GM12878 (cell line): Measurements from ENCODE around the gene SLCO3A1. TPM values are rescaled to one million over a fixed set of nuclear protein-coding genes. Genes with fewer than 3 reads are reported as not detected.

Experiments used
- ATAC-seq: fragments of 200-7000 bp; cut with Tn5 transposase; 3 replicates; pipeline ENCODE4 v1.9.1; 2020; ENCODE audit warnings: mild to moderate bottlenecking, moderate library complexity
- BruUV-seq: library from RNA; stranded (reverse); fragments of 400-500 nt; replicated peaks from 2 replicates; lab custom pipeline; 2021; lab: Mats Ljungman, UMichigan
- CTCF ChIA-PET: fragments of 300-600 bp; sonication (Branson Sonifier 250); formaldehyde crosslinking; extraction: SDS; loops from one replicate; lab custom pipeline; 2021; ENCODE audit warnings: inconsistent platforms; lab: Yijun Ruan, JAX
- POLR2A ChIA-PET: fragments of 350-600 bp; formaldehyde crosslinking; extraction: SDS; loops from one replicate; lab custom pipeline; 2021; ENCODE audit warnings: inconsistent platforms; lab: Charles Lee
- RAD21 ChIA-PET: fragments of 300-600 bp; sonication (Branson Sonifier 250); formaldehyde crosslinking; loops from one replicate; lab custom pipeline; 2023; ENCODE audit warnings: antibody characterized with exemption; ENCODE audit not compliant: unreplicated experiment; lab: Charles Lee
- SMC1A ChIA-PET: fragments of 300-600 bp; sonication (Branson Sonifier 250); formaldehyde crosslinking; loops from one replicate; lab custom pipeline; 2023; ENCODE audit not compliant: unreplicated experiment, uncharacterized antibody; lab: Charles Lee
- DNase-seq: peaks from one replicate; pipeline ENCODE4 v3.0.0-alpha.2; 2011; ENCODE audit warnings: low read depth, low spot score
- FAIRE-seq: peaks from 3 replicates; lab custom pipeline; 2011; peaks lifted over from hg19 to GRCh38; lab: Jason Lieb, UNC
- H2AFZ ChIP-seq: 2 replicates; pipeline ENCODE4 v1.6.0; 2011; ENCODE audit warnings: low read depth, low read length, control low read depth; ENCODE audit not compliant: control insufficient read depth
- H3K27ac ChIP-seq: 2 replicates; pipeline ENCODE4 v1.5.1; 2011; ENCODE audit warnings: control low read depth; ENCODE audit not compliant: control insufficient read depth, insufficient read depth
- H3K27me3 ChIP-seq, 2 experiments: replicated peaks in 1 of 2; 2 replicates each; pipeline versions ENCODE4 v1.6.0 to v1.6.1; 2011; ENCODE audit warnings: low read length in 1 of 2; ENCODE audit not compliant: control insufficient read depth in 2 of 2, insufficient read depth in 2 of 2
- H3K36me3 ChIP-seq, 2 experiments: 2 replicates each; pipeline ENCODE4 v1.5.1; 2011; ENCODE audit warnings: low read length in 1 of 2; ENCODE audit not compliant: control insufficient read depth in 2 of 2, insufficient read depth in 2 of 2
- H3K4me1 ChIP-seq: 2 replicates; pipeline ENCODE4 v1.6.1; 2011; ENCODE audit warnings: mild to moderate bottlenecking, low read length, moderate library complexity, mixed read lengths; ENCODE audit not compliant: control insufficient read depth, insufficient read depth
- H3K4me2 ChIP-seq: 2 replicates; pipeline ENCODE4 v1.6.0; 2011; ENCODE audit warnings: control low read depth; ENCODE audit not compliant: control insufficient read depth, insufficient read depth
- H3K4me3 ChIP-seq: fragments of 200-600 bp; sonication (generic); 2 replicates; pipeline ENCODE4 v1.5.1; 2016
- H3K79me2 ChIP-seq: 2 replicates; pipeline ENCODE4 v1.6.0; 2011; ENCODE audit warnings: low read length; ENCODE audit not compliant: control insufficient read depth, insufficient read depth
- H3K9ac ChIP-seq: 2 replicates; pipeline ENCODE4 v1.8.0; 2011; ENCODE audit warnings: low read length, control low read depth, mixed read lengths; ENCODE audit not compliant: control insufficient read depth, insufficient read depth
- H3K9me3 ChIP-seq: replicated peaks from 3 replicates; pipeline ENCODE4 v1.5.1; 2011; ENCODE audit warnings: mild to moderate bottlenecking, low read length; ENCODE audit not compliant: control insufficient read depth, insufficient read depth
- H4K20me1 ChIP-seq: 2 replicates; pipeline ENCODE4 v1.6.0; 2011; ENCODE audit not compliant: control insufficient read depth, insufficient read depth
- ATF2 ChIP-seq: IDR thresholded peaks from 2 replicates; pipeline ENCODE4 v1.6.1; 2012; ENCODE audit warnings: low read length, inconsistent platforms
- CHD4 ChIP-seq: fragments of 200-600 bp; sonication (generic); IDR thresholded peaks from 2 replicates; pipeline ENCODE4 v1.6.1; 2016; ENCODE audit warnings: mild to moderate bottlenecking
- FOXM1 ChIP-seq: IDR thresholded peaks from 2 replicates; pipeline ENCODE4 v1.6.1; 2012; ENCODE audit warnings: low read depth, mild to moderate bottlenecking, inconsistent platforms, low read length, moderate library complexity
- HSF1 ChIP-seq: fragments of 150-350 bp; IDR thresholded peaks from 2 replicates; pipeline ENCODE4 v1.6.1; 2014; ENCODE audit warnings: mild to moderate bottlenecking, low read depth, low read length
- MTA3 ChIP-seq: IDR thresholded peaks from 2 replicates; pipeline ENCODE4 v1.6.1; 2012; ENCODE audit warnings: low read length, inconsistent platforms, borderline replicate concordance
- NFYB ChIP-seq: IDR thresholded peaks from 2 replicates; pipeline ENCODE4 v1.6.1; 2011; ENCODE audit warnings: low read depth, mild to moderate bottlenecking, low read length, improper control_type of control experiment, moderate library complexity; ENCODE audit not compliant: insufficient read depth
- NR2C1 ChIP-seq: fragments of 450-650 bp; IDR thresholded peaks from 2 replicates; pipeline ENCODE4 v1.6.1; 2017; ENCODE audit warnings: antibody characterized with exemption, mild to moderate bottlenecking, moderate library complexity
- PAX5 ChIP-seq: IDR thresholded peaks from 2 replicates; pipeline ENCODE4 v1.6.1; 2011; ENCODE audit warnings: low read depth, low read length, borderline replicate concordance
- PML ChIP-seq: IDR thresholded peaks from 2 replicates; pipeline ENCODE4 v1.6.1; 2012; ENCODE audit warnings: low read length, inconsistent platforms
- RAD51 ChIP-seq: fragments of 450-650 bp; IDR thresholded peaks from 2 replicates; pipeline ENCODE4 v1.6.1; 2016; ENCODE audit warnings: moderate library complexity, mild to moderate bottlenecking, inconsistent platforms
- SPI1 ChIP-seq: IDR thresholded peaks from 2 replicates; pipeline ENCODE4 v1.6.1; 2011; ENCODE audit warnings: low read depth, mild to moderate bottlenecking, low read length, moderate library complexity, borderline replicate concordance; ENCODE audit not compliant: insufficient read depth
- STAT3 ChIP-seq: IDR thresholded peaks from 2 replicates; pipeline ENCODE4 v1.6.1; 2011; ENCODE audit warnings: low read depth, low read length, improper control_type of control experiment
- ZNF687 ChIP-seq: fragments of 450-650 bp; IDR thresholded peaks from 2 replicates; pipeline ENCODE4 v1.6.1; 2017; ENCODE audit warnings: mild to moderate bottlenecking, moderate library complexity
- WGBS: methylation state at CpG from one replicate; pipeline ENCODE4 v1.1.6; 2016; ENCODE audit warnings: low lambda C conversion rate; ENCODE audit not compliant: insufficient replicate concordance, insufficient coverage; ENCODE audit errors: missing lambda C conversion rate; 5-methylcytosine and 5-hydroxymethylcytosine counted together
- in situ Hi-C: fragments of 300-500 bp; cut with MboI; formaldehyde crosslinking; loops from 9 replicates; pipeline ENCODE4 v1.14.3; 2018; ENCODE audit warnings: mixed read lengths
- intact Hi-C: fragments of 100-400 bp; cut with micrococcal nuclease; formaldehyde crosslinking; loops from one replicate; pipeline ENCODE4 v1.14.2; 2022; ENCODE audit not compliant: unreplicated experiment
- polyA plus RNA-seq, 11 experiments: library from polyadenylated mRNA; depleted of rRNA in 4 of 11; unstranded in 6 of 11; stranded (reverse) in 5 of 11; fragments of >200 nt; fragmentation: Nextera tagmentation in 4 of 11; fragmentation: Illumina TruSeq in 1 of 11; extraction: Ambion mirVana in 4 of 11; extraction: Trizol in 1 of 11; gene quantifications; 1 replicate in 1 of 11; 2 replicates in 10 of 11; pipeline versions ENCODE4 v1.2.1 to v1.2.3, GENCODE V29; 2011 to 2016; ENCODE audit warnings: inconsistent platforms in 2 of 11, missing spikeins in 2 of 11, low read depth in 1 of 11
- total RNA-seq, 4 experiments: library from RNA; depleted of rRNA in 3 of 4; stranded (reverse); fragments of >200 nt in 3 of 4; fragmentation: Illumina TruSeq in 1 of 4; extraction: Trizol in 1 of 4; gene quantifications; 2 replicates each; pipeline versions ENCODE4 v1.2.1 to v1.2.3, GENCODE V29; 2013 to 2021
- TF ChIP-seq, protein P1 (sequence below): fragments of 450-650 bp; formaldehyde crosslinking; IDR thresholded peaks from 2 replicates; pipeline ENCODE4 v1.4.0; 2022; ENCODE audit warnings: mild to moderate bottlenecking, moderate library complexity

Gene SLCO3A1
- total and polyA plus RNA-seq, 10 of the 15 experiments (the other 5 are each of a cell fraction or from before 2014, with no cell fraction given), result 0.05 to 5.9 (median 0.31) TPM

- no peak for TF ChIP-seq ZNF687
Measured at GRCh38 chr15:92047900-92048299, 194.4 kb downstream of the SLCO3A1 start (continued).

DNA sequence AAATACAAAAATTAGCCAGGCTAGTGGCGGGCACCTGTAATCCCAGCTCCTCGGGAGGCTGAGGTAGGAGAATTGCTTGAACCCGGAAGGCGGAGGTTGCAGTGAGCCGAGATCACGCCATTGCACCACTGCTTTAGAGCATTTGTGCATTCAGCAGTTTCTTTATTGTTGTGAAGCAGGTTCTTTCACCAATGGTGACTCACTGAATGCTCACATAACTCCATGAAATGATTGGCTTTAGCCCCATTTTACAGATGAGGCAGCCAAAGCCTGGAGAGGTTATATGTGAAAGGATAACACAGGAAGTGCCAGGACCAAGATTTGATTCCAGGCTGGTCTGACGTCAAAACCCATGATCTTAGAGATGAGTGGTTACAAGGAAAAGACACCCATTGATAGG is 195.2 kb downstream of the SLCO3A1 start:
- POLR2A ChIA-PET, result no interaction called here
- Histone ChIP-seq H3K4me3 (no peak overlapping the region), H3K27ac (no peak overlapping the region), H3K9ac (no peak overlapping the region), H3K4me1 (no peaks in the 10 kb centered on the region), H3K9me3 (no peaks in the 10 kb centered on the region), H2AFZ (no peak overlapping the region), H3K36me3 (no peaks in the 10 kb centered on the region), H3K27me3 (no peaks in the 10 kb centered on the region; a peak in 1 of 4 replicates), H3K4me2 (no peak overlapping the region), H3K79me2 (no peaks in the 10 kb centered on the region), H4K20me1 (no peaks in the 10 kb centered on the region)
- FAIRE-seq (no peak), ATAC-seq (no peak), DNase-seq (no peak)
- CTCF ChIA-PET, result no interaction called here
- 36% methylated on average over 7 of the region's 7 CpGs for WGBS
- no TSS peak for BruUV-seq
- RAD21 ChIA-PET, result no interaction called here
- SMC1A ChIA-PET, result no interaction called here
- intact Hi-C loops (no loop called here), in situ Hi-C loops (no loop called here)
- no peak for TF ChIP-seq NR2C1
- TF ChIP-seq ATF2, result no peak
- no peak for TF ChIP-seq FOXM1
- TF ChIP-seq, protein P1, sequence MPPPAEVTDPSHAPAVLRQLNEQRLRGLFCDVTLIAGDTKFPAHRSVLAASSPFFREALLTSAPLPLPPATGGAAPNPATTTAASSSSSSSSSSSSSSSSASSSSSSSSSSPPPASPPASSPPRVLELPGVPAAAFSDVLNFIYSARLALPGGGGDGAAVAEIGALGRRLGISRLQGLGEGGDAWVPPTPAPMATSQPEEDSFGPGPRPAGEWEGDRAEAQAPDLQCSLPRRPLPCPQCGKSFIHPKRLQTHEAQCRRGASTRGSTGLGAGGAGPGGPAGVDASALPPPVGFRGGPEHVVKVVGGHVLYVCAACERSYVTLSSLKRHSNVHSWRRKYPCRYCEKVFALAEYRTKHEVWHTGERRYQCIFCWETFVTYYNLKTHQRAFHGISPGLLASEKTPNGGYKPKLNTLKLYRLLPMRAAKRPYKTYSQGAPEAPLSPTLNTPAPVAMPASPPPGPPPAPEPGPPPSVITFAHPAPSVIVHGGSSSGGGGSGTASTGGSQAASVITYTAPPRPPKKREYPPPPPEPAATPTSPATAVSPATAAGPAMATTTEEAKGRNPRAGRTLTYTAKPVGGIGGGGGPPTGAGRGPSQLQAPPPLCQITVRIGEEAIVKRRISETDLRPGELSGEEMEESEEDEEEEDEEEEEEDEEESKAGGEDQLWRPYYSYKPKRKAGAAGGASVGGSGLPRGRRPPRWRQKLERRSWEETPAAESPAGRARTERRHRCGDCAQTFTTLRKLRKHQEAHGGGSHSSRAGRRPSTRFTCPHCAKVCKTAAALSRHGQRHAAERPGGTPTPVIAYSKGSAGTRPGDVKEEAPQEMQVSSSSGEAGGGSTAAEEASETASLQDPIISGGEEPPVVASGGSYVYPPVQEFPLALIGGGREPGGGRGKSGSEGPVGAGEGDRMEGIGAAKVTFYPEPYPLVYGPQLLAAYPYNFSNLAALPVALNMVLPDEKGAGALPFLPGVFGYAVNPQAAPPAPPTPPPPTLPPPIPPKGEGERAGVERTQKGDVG (CRISPR knock-in tag), result no peak
- no peak for TF ChIP-seq PML
- no peak for TF ChIP-seq STAT3
- no peak for TF ChIP-seq HSF1
- TF ChIP-seq PAX5, result no peak
- TF ChIP-seq SPI1, result no peak
- no peak for TF ChIP-seq NFYB
- no peak for TF ChIP-seq CHD4
- no peak for TF ChIP-seq MTA3
- TF ChIP-seq RAD51, result no peak
